Islet of Langerhans (tissue), 1 donor: ENCODE measurements around the gene KLF12.

Source experiments
- FAIRE-seq: peaks from one replicate; lab custom pipeline; 2011; peaks lifted over from hg19 to GRCh38; lab: Jason Lieb, UNC

Gene KLF12

DNA sequence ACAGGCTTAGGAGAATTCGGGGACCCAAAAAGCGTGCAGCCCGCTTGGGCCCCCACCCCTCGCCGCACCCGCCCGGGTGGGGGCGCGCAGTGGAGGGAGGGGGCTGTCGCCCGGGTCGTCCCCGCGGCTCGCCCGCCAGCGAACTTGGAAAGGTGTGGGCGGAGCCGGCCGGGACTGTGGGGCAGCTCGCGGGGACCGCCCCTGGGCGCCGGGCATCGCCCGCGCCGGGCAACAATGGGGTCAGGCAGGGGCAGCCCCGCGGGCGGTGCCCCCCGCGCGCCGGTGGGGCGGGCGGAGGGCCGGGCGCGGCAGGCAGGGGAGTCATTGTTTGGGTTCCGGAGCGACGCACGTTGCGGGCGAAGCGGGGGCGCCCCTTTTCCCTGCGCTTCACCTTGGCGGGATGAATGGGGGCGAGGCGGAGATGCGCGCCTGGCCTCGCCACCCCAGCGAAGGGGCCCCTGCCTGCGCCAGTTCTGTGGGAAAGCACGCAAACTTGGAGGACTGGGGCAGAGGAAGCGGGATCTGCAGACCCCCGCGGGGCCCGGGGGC lies 647 bp upstream of the KLF12 start:
- FAIRE-seq: no peak

DNA sequence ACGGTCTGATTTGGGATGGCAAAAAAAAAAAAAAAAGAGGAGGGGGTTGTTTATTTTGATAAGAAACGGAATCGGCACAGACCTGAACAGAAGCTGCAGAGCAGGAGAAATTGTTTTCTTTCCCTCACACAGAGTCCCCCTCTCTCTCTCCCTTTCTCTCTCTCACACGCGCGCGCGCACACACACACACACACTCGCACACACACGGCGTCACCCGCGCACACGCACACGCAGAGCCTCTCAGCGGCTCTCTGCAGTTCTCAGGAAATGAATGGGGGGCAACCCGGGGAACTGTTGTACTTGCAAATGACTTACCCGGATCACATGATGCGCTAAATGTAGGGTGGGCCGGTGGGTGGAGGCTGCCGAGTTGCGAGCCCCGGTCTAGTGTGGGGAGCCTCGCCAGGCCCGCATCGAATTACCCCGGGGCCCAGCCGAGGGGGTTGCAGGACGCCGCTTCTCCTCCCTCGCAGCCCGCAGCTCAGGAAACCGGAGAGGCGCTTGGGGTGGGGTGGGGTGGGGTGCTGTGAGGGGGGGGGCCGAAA lies 475 bp downstream of the KLF12 start:
- no peak for FAIRE-seq

DNA sequence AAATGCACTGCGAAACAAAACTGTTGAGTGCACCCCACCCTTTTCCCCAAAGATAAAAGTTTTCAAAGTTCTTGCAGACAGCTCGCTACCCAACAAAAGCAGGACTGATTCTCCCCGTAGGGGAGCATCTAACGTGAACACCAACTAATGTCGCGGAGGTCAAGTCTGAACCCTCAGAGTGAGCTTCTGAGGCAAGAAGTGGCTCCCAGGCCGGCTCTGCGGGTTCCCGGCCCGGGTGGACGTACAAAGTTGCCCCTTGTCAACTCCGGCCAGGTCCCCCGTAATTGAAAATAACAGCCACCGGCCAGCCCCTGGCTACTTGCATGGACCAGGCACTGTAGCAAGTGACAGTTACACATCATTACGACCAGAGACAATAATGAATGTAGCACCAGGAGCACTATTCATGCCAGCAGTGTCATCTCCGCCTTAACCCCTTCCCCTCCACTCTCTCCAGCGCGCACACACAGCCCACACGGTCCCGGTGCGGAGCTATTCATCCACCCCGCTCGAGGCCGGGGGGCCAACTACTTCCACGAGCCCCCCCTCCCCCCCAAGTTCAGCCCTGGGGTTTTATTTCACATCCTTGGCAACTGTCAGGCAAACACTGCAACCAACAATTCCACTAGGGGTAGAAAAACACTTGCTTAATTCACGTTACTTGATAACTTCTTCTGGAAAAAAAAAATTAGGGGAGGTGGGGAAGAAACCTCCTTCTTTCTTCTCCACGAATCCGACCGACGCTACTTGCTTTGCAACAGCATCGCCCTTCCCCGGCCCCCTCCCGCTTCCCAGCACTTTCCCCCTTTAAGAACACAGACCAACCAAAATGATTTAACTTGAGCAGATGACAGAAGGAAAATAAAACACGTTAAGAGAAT lies 1.2 kb downstream of the KLF12 start:
- FAIRE-seq: no peak

DNA sequence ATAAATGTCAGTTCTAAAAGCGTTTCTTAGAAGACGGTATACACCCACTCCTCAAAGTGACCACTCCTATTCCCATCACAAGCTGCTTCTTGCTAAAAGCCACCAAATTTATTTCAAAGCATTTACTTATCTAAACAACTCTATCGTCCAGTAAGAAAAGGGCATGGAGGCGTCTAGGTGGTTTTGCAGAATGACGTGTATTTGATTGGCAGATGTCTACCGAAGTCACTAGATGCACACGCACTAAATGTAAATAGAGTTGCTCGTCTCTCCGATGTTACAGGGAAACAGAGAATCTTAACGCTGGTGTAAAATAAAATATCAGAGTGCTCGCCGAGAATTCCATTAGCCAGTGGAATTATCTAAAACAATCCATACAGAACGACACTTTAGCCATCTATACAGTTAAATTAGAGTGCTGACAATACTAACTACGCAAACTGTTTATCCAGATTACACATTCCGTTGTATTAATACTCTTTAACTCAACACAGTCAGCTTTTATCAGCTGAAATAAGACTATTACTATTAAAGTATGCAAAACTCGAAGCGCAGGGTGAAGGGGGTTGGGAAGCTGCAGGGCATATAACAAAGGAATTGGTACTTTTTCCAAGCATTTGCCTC lies 1.9 kb downstream of the KLF12 start:
- no peak for FAIRE-seq

DNA sequence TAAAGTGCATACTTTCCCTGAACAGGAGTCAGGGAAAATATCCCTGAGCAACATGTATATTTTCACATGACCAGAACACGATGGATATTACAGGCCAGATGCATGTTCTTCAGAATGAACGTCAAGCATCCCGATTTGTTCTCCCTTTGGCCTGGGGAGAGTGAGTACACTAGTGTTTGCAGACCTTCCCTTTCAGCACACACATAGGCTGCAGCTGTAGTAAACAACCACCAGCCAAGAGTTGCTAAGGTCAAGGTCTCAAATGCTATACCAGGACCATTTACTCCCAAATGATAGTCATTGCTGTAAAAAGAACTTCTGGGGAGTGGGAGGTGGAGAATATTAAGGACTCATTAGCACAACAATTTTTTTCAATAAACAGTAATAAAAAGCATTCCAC lies 3.0 kb downstream of the KLF12 start:
- no peak for FAIRE-seq

DNA sequence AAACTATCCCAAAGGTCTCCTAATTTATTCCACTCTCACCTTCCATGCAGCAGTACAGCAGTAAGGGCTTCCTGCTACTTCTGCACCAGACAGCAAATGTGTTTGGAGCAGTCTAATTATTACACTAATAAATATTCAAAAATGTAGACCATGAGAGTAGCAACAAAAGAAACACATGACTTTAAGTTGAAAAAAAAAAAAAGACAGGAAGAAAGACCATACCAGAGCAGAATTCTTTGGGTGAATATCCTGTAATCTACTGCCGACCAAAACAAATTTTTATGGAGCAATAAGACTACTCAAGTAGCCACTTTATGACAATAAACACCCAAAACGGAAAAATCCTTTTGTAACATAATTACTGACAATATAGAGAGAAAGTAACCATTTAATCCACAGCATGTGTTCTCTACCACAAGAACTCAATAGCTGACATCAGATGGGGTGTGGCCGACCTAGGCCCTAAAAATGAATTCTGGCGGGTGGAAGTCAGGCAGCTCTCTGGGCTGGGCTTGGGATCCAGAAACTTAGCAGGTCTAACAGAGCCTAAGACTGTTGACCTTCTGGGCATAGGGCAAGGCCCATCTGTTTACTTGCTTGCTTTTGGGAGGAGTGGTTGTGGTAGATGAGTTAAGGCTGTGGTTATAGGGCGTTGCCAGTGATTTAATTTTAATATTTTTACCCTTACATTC lies 4.6 kb downstream of the KLF12 start:
- no peak for FAIRE-seq

DNA sequence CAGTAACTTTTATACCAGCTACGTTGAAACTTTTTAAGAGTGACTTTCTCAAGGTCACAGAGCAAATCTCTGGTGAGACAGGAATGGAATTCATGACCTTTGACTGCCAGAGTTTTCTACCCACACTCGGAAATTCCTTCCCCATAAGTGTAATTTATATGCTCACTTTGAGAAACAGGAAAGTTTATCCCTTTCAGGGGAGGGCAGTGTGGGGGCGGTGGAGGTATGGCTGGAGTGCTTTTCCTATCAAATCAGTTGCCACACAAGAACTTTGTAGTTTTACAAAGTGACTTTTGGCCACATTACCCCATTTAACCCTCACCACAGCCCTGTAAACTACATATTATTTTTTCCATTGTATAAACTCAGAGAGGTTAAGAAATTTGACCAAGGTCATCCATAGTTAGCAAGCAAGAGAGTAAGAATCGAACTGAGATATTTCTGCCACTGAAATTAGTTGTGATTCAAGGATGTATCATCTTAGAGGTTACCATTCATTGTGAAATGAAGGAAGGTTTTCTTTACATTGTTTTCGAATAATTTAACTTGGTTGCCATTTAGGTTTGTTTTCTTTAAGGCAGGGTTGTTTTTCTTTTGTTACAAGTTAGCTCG lies 5.9 kb downstream of the KLF12 start:
- FAIRE-seq: peak; percentile 65

DNA sequence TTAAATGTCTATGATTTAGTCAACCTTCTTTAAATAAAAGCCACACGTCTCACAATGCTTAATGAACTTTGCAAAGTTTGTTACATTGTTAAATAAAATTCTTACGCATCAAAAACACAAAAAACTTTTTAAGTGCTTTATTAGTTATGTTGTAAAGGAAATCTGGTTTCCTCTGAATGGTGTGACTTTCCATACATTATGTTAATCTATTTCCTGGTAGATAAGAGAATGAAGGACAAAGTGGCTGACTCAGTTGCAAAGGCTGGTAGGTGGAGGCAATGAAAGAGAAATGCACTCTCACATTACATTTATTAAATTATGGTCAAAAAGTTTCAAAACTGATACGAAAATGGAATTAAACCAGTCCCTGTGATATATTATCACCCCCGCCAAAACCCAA lies 15.9 kb downstream of the KLF12 start:
- FAIRE-seq: no peak

DNA sequence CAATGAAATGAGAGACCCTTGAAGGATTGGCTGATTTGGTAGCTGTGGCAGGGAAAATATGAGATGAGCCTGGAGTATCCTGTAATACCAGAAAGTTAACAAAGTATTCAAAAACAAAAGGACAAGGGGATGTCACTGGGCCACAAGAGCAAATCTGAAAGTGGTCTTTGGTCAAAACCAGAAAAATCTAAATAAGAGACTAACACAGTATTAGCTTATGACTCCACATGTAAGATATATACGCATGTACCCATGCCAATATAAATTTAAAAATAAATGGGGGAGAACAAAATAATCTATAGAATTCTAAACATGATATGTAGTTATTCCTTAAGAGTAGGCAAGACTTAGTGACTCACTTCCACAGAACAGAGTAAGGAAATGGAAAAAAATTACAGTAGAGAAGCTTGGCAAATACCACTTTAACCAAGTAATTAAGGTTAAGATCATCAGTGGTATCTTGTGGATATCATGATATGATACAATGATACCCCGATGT lies 16.9 kb downstream of the KLF12 start:
- FAIRE-seq: no peak

DNA sequence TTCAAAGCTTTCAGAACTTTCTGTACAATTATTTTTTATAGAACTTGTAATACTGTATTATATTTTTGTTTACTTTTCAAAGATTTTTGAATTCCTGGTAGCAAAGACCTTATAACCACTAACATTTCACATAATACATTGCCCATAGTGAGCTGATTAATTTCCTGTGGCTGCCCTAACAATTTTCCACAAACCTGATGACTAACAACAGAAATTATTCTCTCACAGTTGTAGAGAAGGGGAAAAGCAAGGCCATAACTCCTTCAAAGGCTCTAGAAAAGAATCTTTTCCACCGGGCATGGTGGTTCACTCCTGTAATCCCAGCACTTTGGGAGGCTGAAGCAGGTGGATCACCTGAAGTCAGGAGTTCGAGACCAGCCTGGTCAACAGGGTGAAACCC lies 19.1 kb downstream of the KLF12 start:
- no peak for FAIRE-seq

DNA sequence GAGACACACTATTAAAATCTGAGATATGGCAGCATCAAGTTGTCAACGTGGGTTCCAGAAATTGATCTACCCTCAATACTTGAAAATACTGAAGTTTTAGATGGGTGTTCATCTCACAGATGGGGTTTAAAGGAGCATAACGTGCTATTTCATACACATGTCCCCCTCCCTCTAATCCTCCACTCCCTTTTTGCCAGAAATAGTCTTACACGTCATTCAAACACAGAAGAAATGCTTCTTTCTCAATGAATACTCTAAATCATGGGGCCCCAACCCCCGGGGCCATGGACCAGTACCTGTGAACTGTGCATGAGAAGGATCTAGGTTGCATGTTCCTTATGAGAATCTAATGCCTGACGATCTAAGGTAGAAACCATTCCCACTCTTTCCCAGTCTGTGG lies 19.6 kb downstream of the KLF12 start:
- FAIRE-seq: no peak

DNA sequence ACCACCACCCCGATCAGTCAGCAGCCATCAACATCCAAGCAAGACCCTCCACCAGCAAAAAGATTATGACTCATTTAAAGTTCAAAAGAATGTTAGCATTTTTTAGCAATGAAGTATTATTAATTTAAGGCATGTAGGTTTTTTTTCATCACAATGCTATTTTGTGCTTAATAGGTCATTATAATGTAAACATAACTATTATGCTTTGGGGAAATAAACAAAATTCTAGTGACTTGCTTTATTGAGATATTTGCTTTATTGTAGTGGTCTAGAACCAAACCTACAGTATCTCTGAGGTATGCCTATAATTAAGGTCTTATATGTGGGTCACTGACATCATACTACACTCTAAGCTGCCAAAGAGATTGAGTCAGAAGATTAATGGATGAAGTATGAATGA lies 20.0 kb downstream of the KLF12 start:
- no peak for FAIRE-seq

DNA sequence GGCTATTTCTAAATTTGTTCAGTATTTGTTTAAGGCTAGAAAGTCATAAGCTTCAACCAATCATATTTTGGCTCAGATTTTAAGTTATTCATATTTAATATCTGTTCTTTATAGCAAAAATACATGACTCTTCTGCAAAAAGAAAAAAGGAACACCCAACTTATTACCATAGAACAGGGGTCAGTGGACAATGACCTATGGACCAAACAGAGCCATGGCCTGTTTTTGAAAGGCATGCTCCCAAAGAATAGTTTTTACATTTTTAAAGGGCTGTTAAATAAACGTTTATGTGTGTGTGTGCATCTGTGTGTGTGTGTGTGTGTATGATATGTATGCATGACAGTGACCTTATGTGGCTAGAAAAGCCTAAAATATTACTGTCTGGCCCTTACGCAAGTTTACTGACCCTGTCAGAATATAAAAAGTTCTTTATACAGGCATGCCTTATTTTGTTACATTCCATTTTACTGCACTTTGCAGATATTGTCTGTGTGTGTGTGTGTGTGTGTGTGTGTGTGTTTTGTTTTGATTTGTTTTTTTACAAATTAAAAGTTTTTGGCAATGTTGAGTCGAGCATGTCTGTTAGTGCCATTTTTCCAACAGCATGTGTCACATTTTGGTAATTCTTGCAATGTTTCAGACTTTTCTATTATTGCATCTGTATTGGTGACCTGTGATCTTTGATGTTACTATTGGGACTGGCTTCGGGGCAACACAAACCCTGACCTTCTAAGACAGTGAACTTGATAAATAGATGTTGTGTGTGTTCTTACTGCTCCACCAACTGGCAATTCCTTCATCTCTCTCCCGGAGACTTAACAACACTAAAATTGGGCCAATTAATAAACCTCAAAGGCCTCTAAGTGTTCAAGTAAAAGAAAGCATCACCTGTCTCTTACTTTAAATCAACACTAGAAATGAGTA lies 22.0 kb downstream of the KLF12 start:
- no peak for FAIRE-seq

DNA sequence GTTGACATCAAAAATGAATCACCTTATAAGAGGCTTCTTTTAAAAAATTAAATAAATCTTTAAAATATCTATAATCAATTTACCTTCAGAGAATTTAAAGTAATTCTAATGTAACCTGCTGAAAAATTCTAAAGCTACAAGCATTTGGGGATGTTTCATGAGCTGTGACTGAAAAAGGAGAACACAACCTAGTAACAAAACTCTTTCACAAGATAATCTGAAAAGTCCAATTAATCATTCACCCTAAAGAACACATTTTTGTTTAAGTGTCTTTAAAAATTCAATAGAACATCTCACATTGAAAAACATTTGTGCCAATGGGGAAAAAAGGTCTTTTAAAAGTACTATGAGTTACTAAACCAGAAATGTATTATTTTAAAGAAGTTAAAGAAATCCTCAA lies 22.8 kb downstream of the KLF12 start:
- FAIRE-seq: no peak

DNA sequence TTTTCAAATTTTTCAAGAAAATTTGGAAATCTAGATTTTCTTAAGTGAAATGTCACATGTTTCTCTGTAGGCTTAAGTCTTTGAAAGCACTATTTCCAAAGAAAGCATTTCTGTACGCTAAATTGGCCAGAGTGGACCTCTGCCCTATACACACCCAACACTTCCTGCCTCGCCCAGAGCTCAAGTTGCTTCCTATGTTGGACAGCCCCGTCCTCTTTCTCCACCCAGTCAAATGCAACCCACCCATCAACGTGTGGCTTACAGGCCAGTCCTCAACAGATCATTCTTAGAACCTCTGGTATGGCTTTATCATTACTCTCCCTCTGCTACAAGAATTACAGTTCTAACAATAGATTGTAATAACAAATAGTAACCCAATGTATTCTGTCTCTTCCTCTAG lies 24.2 kb downstream of the KLF12 start:
- FAIRE-seq: no peak

DNA sequence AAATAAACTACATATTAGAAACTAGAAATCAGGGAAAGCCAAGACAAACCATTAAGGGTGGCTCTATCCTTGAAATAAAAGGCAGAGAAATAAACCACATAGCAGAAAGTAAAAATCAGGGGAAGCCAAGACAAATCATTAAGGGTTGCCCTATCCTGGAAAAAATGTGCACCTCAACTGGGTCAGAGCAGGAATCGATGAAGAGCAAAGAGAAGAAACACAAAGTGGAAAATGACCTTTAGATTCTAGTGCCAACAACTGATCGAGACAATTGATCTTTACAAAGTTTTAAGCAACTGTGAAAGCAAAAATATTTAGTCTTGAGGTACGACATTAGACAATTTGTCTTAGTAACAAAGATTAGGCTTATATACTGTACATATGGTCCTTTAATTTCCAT lies 26.6 kb downstream of the KLF12 start:
- no peak for FAIRE-seq

DNA sequence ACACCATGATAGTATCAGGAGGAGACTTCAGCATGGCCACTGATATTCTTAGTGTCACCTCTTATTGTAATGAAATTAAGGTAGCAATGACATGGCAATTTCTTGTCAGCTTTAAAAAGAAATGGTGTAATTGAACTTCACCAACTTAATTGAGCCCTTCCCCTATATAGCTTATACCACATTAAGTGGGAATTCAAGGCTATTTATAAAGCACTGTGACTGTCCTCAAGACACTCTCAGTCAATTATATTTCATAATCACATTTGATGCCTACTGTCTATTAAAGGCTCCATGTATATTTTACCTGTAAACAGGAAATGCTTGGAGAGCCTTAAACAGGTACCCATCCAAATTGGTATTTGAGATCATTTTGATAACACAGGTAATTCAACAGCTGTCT lies 28.3 kb downstream of the KLF12 start:
- no peak for FAIRE-seq

DNA sequence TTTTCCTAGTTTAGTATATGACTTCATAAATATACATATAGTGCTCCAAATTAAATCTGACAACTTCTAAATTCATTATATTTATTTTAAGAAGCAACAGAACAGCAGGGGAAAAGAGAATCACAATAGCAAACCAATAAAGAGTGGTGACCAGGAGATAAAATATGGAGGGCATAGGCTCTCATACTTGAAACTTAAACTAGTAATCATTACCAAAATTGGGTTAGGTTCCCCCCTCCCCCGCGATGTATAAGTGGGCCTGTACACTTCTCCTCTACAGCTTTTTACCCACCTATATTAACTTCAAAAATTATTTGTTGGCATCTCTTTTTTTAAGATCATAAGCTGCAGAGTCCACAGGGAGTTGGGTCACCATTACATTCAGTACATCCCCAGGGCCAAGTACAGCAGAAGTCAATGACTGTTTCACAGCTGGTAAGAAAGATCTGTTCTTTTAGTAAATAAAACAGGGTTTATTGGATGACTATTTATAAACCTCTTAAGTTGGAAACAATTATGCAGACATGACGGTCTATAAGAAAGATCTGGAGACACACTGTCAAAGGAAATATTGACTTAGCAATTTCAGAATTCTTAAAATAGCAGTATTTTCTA lies 29.4 kb downstream of the KLF12 start:
- FAIRE-seq: peak; percentile 80

DNA sequence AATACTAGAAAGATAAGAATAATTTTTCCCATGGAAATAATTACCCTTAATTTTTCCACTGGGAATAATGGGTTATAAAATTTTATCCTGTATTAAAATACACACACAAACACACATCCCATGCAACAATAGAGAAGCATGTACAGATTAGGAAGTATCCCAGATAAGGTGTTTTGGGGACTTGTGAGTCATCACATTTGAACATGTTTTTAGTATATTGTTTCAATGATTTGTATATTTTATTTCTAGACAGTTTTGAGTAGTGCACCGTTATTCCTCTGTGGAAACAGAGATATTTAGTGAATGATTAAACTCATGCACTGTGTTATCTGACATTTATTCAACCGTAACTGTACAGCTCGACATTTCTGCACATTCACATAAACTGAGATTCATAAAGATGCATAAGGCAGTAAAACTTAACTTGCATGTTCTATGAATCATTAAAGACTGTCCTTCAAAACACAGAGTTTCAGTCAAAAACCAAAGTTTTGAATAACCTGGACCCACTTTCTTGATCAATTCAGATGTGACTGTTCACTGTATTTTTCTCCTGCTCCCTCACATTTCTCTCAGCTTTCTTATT lies 30.1 kb downstream of the KLF12 start:
- FAIRE-seq: peak; percentile 33

DNA sequence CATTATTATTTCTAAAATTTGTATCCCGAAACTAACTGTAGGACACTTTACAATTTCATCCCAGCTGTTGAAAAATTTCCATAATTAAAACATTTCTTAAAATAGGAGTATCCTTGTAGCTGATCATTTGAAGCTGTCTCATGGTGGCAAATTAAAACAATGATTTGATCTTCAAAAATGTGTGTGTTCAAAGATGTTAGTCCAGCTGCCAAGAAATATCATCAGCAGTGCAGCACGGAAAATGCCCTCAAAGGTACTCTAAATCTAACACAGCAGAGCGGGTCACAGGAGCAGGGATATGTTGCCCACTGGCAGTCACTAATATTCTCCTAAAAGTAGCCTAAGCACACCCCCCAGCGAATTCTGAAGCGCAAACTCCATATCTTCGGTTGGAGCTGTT lies 31.0 kb downstream of the KLF12 start:
- FAIRE-seq: peak; percentile 13
